ENCODE results near the gene SLC39A11. TPM values are rescaled to one million over a fixed set of nuclear protein-coding genes. Genes with fewer than 3 reads are reported as not detected.
A peak's percentile ranks its signal among the peaks of the same experiment; 100 is the strongest.

SLC39A11 gene
- total RNA-seq, 1 experiment from 2014 or later = 46.4 TPM

GRCh38 chr17:73123606-73124320, 31.3 kb upstream of the SLC39A11 start:
- ChIA-PET CTCF (interaction anchor here (1.4 kb wide), 1 partner anchor 10 kb away, joined by 3 read pairs; no protein-coding TSS in a partner anchor), RAD21 (ENCODE audit: low non-redundant PET in 1 of 2, low total read pairs in 2 of 2, uncharacterized antibody in 2 of 2, unreplicated experiment in 2 of 2) (no interaction called here), POLR2A (no interaction called here)
- DNase-seq (ENCODE audit: low read depth, low spot score) = no peak
- H3K4me3 ChIP-seq (replicated peaks in 1 of 2; ENCODE audit: low read depth in 1 of 2, low read length in 2 of 2) = no peak overlapping the region
- H3K79me2 ChIP-seq (ENCODE audit: insufficient read depth, low read length) = no peaks in the 10 kb centered on the region
- no peaks in the 10 kb centered on the region for H3K27me3 ChIP-seq (ENCODE audit: insufficient read depth, low read length)
- TF ChIP-seq ZNF274 (IDR thresholded peaks at IDR 0.05; ENCODE audit: low read depth, low read length) = no peak
- 0 out of 2 replicates have a peak, but pooled peaks have one; percentile 1 for TF ChIP-seq ZFX (IDR thresholded peaks at IDR 0.05)
- H3K36me3 ChIP-seq (ENCODE audit: control insufficient read depth in 1 of 2, insufficient read depth in 2 of 2, low read length in 2 of 2) = no peaks in the 10 kb centered on the region
- H3K9me3 ChIP-seq (ENCODE audit: control insufficient read depth in 1 of 2, insufficient read depth in 1 of 2, low read depth in 1 of 2, low read length in 2 of 2) = no peaks in the 10 kb centered on the region
- no peaks in the 10 kb centered on the region for H4K20me1 ChIP-seq (ENCODE audit: insufficient read depth)
- peaks cover 0 to 5% of the 10 kb centered on the region in 2 experiments; a peak in 1 of 4 replicates for H3K4me1 ChIP-seq (ENCODE audit: control insufficient read depth in 1 of 2, insufficient read depth in 2 of 2, low read length in 2 of 2)
- H3K27ac ChIP-seq (ENCODE audit: low read depth, low read length) = no peak overlapping the region
- H3K4me2 ChIP-seq (ENCODE audit: low read length) = no peak overlapping the region
- ATAC-seq = no peak
- BruUV-seq (replicated peaks) = no TSS peak
- no peak overlapping the region for H2AFZ ChIP-seq (ENCODE audit: low read depth, low read length, poor library complexity, severe bottlenecking)
- H3K9me2 ChIP-seq (ENCODE audit: insufficient read depth) = no peaks in the 10 kb centered on the region
- intact Hi-C loops (cut with micrococcal nuclease) = no loop called here
- no peak overlapping the region for H3K9ac ChIP-seq (ENCODE audit: low read length)

DNA sequence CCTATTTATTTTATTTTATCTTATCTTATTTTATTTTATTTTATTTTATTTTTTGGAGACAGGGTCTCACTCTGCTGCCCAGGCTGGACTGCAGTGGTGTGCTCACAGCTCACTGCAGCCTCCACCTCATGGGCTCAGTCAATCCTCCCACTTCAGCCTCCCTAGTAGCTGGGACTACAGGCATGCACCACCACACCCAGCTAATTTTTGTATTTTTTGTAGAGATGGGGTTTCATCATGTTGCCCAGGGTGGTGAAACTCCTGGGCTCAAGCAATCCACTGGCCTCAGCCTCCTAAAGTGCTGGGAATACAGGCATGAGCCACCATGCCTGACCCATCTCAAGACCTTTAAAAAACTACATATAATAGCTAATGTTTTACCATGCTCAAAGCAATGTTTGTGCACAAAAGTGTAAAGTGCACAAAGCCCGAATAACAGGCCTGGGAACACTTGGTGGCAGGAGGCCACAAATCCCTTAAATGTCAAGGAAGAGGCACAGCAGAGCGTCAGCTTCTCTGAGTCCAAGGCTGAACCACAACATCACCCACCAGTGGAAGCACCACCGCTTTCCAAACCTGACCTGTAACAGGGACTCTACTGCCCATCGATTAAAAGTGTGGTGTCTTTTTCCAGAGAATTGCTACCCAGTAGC, 30.6 kb upstream of the SLC39A11 start:
- Histone ChIP-seq H3K4me1 (ENCODE audit: control insufficient read depth in 1 of 2, insufficient read depth in 2 of 2, low read length in 2 of 2) (peaks cover 0 to 5% of the 10 kb centered on the region in 2 experiments; a peak in 1 of 4 replicates), H3K36me3 (ENCODE audit: control insufficient read depth in 1 of 2, insufficient read depth in 2 of 2, low read length in 2 of 2) (no peaks in the 10 kb centered on the region), H3K9me3 (ENCODE audit: control insufficient read depth in 1 of 2, insufficient read depth in 1 of 2, low read depth in 1 of 2, low read length in 2 of 2) (no peaks in the 10 kb centered on the region), H4K20me1 (ENCODE audit: insufficient read depth) (no peaks in the 10 kb centered on the region), H3K9ac (ENCODE audit: low read length) (no peak overlapping the region), H3K4me3 (replicated peaks in 1 of 2; ENCODE audit: low read depth in 1 of 2, low read length in 2 of 2) (no peak overlapping the region), H3K27ac (ENCODE audit: low read depth, low read length) (no peak overlapping the region), H3K9me2 (ENCODE audit: insufficient read depth) (no peaks in the 10 kb centered on the region), H2AFZ (ENCODE audit: low read depth, low read length, poor library complexity, severe bottlenecking) (no peak overlapping the region), H3K79me2 (ENCODE audit: insufficient read depth, low read length) (no peaks in the 10 kb centered on the region), H3K27me3 (ENCODE audit: insufficient read depth, low read length) (no peaks in the 10 kb centered on the region), H3K4me2 (ENCODE audit: low read length) (no peak overlapping the region)
- ATAC-seq (no peak), DNase-seq (ENCODE audit: low read depth, low spot score) (no peak)
- ChIA-PET CTCF (interaction anchor here (1.4 kb wide), 1 partner anchor 9 kb away, joined by 3 read pairs; no protein-coding TSS in a partner anchor), POLR2A (no interaction called here), RAD21 (ENCODE audit: low non-redundant PET in 1 of 2, low total read pairs in 2 of 2, uncharacterized antibody in 2 of 2, unreplicated experiment in 2 of 2) (no interaction called here)
- TF ChIP-seq ZBTB33 (IDR thresholded peaks at IDR 0.05; ENCODE audit: extremely low read depth, insufficient replicate concordance, low read length) (no peak), ZFX (IDR thresholded peaks at IDR 0.05) (0 out of 2 replicates have a peak, but pooled peaks have one; percentile 8)
- intact Hi-C loops (cut with micrococcal nuclease) = no loop called here
- no TSS peak for BruUV-seq (replicated peaks)
